HepG2 (cell line): ENCODE measurements around the gene TMEM59. TPM values are rescaled to one million over a fixed set of nuclear protein-coding genes. Genes with fewer than 3 reads are reported as not detected.
A peak's percentile ranks its signal among the peaks of the same experiment; 100 is the strongest.

Source experiments
- EHMT2 ChIP-seq: fragments of 200-600 bp; sonication (generic); IDR thresholded peaks from 2 replicates; pipeline ENCODE4 v1.7.0; 2017; ENCODE audit warnings: antibody characterized with exemption, low read depth, low read length, borderline replicate concordance
- NCOA2 ChIP-seq: sonication (generic); formaldehyde crosslinking; IDR thresholded peaks from 2 replicates; pipeline ENCODE4 v1.8.0; 2022; ENCODE audit warnings: inconsistent platforms
- NRL ChIP-seq: sonication (generic); formaldehyde crosslinking; IDR thresholded peaks from 2 replicates; pipeline ENCODE4 v1.5.0; 2020; ENCODE audit warnings: missing genetic modification reagents, mild to moderate bottlenecking, moderate library complexity, borderline replicate concordance
- SP140L ChIP-seq: sonication (generic); formaldehyde crosslinking; IDR thresholded peaks from 2 replicates; pipeline ENCODE4 v1.4.0; 2020; ENCODE audit warnings: missing genetic modification reagents, borderline replicate concordance
- SP4 ChIP-seq: sonication (generic); formaldehyde crosslinking; IDR thresholded peaks from 2 replicates; pipeline ENCODE4 v1.8.1; 2023; ENCODE audit warnings: mild to moderate bottlenecking, missing genetic modification reagents
- ZBTB1 ChIP-seq: sonication (generic); formaldehyde crosslinking; IDR thresholded peaks from 2 replicates; pipeline ENCODE4 v1.4.0; 2020; ENCODE audit warnings: missing genetic modification reagents, borderline replicate concordance
- ZBTB38 ChIP-seq: sonication (generic); formaldehyde crosslinking; IDR thresholded peaks from 2 replicates; pipeline ENCODE4 v1.5.1; 2020; ENCODE audit warnings: mild to moderate bottlenecking, missing genetic modification reagents
- ZFX ChIP-seq: sonication (generic); formaldehyde crosslinking; IDR thresholded peaks from 2 replicates; pipeline ENCODE4 v1.4.0; 2020; ENCODE audit warnings: mild to moderate bottlenecking, low read depth, missing genetic modification reagents, moderate library complexity
- ZNF331 ChIP-seq: sonication (generic); formaldehyde crosslinking; IDR thresholded peaks from 2 replicates; pipeline ENCODE4 v1.4.0; 2020; ENCODE audit warnings: missing genetic modification reagents
- ZNF34 ChIP-seq: sonication (generic); formaldehyde crosslinking; IDR thresholded peaks from 2 replicates; pipeline ENCODE4 v1.4.0; 2020; ENCODE audit warnings: mild to moderate bottlenecking, missing genetic modification reagents, borderline replicate concordance
- ZNF552 ChIP-seq: sonication (generic); formaldehyde crosslinking; IDR thresholded peaks from 2 replicates; pipeline ENCODE4 v1.9.0; 2022; ENCODE audit warnings: missing genetic modification reagents, mild to moderate bottlenecking, borderline replicate concordance
- ZNF773 ChIP-seq: sonication (generic); formaldehyde crosslinking; IDR thresholded peaks from 2 replicates; pipeline ENCODE4 v1.4.0; 2020; ENCODE audit warnings: missing genetic modification reagents, borderline replicate concordance
- polyA plus RNA-seq, 8 experiments: library from polyadenylated mRNA; depleted of rRNA in 3 of 8; stranded (reverse) in 7 of 8; unstranded in 1 of 8; fragments of >200 nt; fragmentation: Illumina TruSeq in 4 of 8; extraction: Trizol in 4 of 8; gene quantifications; 2 replicates each; pipeline versions ENCODE4 v1.2.1 to v1.2.3, GENCODE V29; 2011 to 2016; ENCODE audit warnings: low read depth in 4 of 8, missing spikeins in 1 of 8, mixed read lengths in 1 of 8; ENCODE audit not compliant: insufficient read depth in 1 of 8
- total RNA-seq, 5 experiments: library from RNA; depleted of rRNA; stranded (reverse); fragments of >200 nt; fragmentation: Illumina TruSeq; extraction: Trizol; gene quantifications; 2 replicates each; pipeline ENCODE4 v1.2.3, GENCODE V29; 2016; ENCODE audit warnings: low read depth in 1 of 5
- TF ChIP-seq, protein P1 (sequence below): IDR thresholded peaks from 2 replicates; pipeline ENCODE4 v1.4.0; 2020; ENCODE audit warnings: mild to moderate bottlenecking, missing genetic modification reagents
- TF ChIP-seq, protein P2 (sequence below): IDR thresholded peaks from 2 replicates; pipeline ENCODE4 v1.6.1; 2018; ENCODE audit warnings: missing genetic modification reagents, mild to moderate bottlenecking, missing compliant biosample characterization
- TF ChIP-seq, protein P3 (sequence below): sonication (generic); formaldehyde crosslinking; IDR thresholded peaks from 2 replicates; pipeline ENCODE4 v1.5.0; 2020; ENCODE audit warnings: mild to moderate bottlenecking, missing genetic modification reagents, borderline replicate concordance
- TF ChIP-seq, protein P4 (sequence below): sonication (generic); formaldehyde crosslinking; IDR thresholded peaks from 2 replicates; pipeline ENCODE4 v1.8.1; 2023; ENCODE audit warnings: mild to moderate bottlenecking, missing genetic modification reagents

The TMEM59 gene
- total and polyA plus RNA-seq, 2 of the 13 experiments (the other 11 are each of a cell fraction or from before 2014, with no cell fraction given): 147 to 363 TPM

DNA sequence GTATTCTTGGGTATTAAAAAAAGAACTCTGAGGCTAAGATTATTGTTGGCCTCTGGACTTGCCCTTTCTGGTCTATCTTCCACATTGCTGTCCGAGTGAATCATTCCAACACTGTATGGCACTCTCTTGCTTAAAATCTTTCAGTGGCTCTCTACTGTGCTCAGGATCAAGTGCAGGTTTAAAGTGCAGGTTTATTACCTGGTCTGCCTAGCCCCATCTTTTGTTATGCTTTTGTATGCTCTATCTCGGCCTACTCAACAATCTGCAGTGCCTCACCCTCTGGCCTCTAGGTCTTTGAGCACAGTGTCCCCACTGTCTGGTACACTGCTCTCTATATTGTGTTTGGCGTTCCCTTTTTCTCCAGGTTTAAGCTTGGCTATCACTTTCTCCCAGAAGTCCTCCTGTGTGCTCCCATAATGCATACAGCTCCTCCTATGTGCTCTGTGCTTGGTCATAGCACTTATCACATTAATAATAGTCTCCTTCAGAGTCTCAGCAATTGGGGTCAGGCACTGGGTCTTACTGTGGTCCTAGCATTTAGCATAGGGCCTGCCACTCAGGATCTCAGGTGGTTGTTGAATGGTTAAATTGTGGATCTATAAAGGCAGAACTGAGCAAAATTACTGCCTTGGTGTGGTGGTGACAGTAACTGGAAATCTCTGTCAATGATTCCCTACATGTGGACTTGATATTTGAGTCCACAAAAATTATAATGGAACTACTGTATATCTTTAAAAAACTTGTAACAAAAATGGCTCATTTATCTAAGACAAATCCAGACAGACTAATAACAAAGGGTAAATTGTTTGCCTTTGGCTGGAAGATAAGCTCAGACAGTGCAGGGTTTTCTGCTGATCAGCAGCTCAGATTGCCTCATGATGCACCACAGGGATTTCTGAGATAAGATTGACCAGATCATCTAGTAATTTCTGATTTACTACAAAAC is 24.4 kb downstream of the TMEM59 start (continued):
- TF ChIP-seq, protein P1, sequence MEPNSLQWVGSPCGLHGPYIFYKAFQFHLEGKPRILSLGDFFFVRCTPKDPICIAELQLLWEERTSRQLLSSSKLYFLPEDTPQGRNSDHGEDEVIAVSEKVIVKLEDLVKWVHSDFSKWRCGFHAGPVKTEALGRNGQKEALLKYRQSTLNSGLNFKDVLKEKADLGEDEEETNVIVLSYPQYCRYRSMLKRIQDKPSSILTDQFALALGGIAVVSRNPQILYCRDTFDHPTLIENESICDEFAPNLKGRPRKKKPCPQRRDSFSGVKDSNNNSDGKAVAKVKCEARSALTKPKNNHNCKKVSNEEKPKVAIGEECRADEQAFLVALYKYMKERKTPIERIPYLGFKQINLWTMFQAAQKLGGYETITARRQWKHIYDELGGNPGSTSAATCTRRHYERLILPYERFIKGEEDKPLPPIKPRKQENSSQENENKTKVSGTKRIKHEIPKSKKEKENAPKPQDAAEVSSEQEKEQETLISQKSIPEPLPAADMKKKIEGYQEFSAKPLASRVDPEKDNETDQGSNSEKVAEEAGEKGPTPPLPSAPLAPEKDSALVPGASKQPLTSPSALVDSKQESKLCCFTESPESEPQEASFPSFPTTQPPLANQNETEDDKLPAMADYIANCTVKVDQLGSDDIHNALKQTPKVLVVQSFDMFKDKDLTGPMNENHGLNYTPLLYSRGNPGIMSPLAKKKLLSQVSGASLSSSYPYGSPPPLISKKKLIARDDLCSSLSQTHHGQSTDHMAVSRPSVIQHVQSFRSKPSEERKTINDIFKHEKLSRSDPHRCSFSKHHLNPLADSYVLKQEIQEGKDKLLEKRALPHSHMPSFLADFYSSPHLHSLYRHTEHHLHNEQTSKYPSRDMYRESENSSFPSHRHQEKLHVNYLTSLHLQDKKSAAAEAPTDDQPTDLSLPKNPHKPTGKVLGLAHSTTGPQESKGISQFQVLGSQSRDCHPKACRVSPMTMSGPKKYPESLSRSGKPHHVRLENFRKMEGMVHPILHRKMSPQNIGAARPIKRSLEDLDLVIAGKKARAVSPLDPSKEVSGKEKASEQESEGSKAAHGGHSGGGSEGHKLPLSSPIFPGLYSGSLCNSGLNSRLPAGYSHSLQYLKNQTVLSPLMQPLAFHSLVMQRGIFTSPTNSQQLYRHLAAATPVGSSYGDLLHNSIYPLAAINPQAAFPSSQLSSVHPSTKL (CRISPR knock-in tag): 0 out of 2 replicates have a peak, but pooled peaks have one; percentile 5
- TF ChIP-seq ZFX (CRISPR knock-in tag) (peak; percentile 47), ZBTB38 (CRISPR knock-in tag) (no peak), ZNF34 (no peak), SP140L (CRISPR knock-in tag) (no peak), NCOA2 (CRISPR knock-in tag) (peak; percentile 31), NRL (CRISPR knock-in tag) (no peak), EHMT2 (no peak), ZNF552 (CRISPR knock-in tag) (no peak), ZNF331 (CRISPR knock-in tag) (peak; percentile 79), SP4 (CRISPR knock-in tag) (no peak), ZBTB1 (no peak), ZNF773 (no peak)
- TF ChIP-seq, protein P2, sequence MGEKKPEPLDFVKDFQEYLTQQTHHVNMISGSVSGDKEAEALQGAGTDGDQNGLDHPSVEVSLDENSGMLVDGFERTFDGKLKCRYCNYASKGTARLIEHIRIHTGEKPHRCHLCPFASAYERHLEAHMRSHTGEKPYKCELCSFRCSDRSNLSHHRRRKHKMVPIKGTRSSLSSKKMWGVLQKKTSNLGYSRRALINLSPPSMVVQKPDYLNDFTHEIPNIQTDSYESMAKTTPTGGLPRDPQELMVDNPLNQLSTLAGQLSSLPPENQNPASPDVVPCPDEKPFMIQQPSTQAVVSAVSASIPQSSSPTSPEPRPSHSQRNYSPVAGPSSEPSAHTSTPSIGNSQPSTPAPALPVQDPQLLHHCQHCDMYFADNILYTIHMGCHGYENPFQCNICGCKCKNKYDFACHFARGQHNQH (CRISPR knock-in tag): no peak
- TF ChIP-seq, protein P3, sequence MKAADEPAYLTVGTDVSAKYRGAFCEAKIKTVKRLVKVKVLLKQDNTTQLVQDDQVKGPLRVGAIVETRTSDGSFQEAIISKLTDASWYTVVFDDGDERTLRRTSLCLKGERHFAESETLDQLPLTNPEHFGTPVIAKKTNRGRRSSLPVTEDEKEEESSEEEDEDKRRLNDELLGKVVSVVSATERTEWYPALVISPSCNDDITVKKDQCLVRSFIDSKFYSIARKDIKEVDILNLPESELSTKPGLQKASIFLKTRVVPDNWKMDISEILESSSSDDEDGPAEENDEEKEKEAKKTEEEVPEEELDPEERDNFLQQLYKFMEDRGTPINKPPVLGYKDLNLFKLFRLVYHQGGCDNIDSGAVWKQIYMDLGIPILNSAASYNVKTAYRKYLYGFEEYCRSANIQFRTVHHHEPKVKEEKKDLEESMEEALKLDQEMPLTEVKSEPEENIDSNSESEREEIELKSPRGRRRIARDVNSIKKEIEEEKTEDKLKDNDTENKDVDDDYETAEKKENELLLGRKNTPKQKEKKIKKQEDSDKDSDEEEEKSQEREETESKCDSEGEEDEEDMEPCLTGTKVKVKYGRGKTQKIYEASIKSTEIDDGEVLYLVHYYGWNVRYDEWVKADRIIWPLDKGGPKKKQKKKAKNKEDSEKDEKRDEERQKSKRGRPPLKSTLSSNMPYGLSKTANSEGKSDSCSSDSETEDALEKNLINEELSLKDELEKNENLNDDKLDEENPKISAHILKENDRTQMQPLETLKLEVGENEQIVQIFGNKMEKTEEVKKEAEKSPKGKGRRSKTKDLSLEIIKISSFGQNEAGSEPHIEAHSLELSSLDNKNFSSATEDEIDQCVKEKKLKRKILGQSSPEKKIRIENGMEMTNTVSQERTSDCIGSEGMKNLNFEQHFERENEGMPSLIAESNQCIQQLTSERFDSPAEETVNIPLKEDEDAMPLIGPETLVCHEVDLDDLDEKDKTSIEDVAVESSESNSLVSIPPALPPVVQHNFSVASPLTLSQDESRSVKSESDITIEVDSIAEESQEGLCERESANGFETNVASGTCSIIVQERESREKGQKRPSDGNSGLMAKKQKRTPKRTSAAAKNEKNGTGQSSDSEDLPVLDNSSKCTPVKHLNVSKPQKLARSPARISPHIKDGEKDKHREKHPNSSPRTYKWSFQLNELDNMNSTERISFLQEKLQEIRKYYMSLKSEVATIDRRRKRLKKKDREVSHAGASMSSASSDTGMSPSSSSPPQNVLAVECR (CRISPR knock-in tag): peak; percentile 44; the same call in 1 of the 2 replicates
- TF ChIP-seq, protein P4, sequence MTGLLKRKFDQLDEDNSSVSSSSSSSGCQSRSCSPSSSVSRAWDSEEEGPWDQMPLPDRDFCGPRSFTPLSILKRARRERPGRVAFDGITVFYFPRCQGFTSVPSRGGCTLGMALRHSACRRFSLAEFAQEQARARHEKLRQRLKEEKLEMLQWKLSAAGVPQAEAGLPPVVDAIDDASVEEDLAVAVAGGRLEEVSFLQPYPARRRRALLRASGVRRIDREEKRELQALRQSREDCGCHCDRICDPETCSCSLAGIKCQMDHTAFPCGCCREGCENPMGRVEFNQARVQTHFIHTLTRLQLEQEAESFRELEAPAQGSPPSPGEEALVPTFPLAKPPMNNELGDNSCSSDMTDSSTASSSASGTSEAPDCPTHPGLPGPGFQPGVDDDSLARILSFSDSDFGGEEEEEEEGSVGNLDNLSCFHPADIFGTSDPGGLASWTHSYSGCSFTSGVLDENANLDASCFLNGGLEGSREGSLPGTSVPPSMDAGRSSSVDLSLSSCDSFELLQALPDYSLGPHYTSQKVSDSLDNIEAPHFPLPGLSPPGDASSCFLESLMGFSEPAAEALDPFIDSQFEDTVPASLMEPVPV (CRISPR knock-in tag): peak; percentile 50; the same call in 1 of the 2 replicates
